NCI-H2107 (cell line): ENCODE measurements around the gene LDB2.
"Not testable (repeated sequence)": the region's sequence is repeated elsewhere in the genome, so short reads cannot be mapped to it uniquely, and the experiment has no call there.

Source experiments
- DNase-seq: peaks from one replicate; lab custom pipeline; 2025; lab: John Stamatoyannopoulos, UW

The LDB2 gene

DNA sequence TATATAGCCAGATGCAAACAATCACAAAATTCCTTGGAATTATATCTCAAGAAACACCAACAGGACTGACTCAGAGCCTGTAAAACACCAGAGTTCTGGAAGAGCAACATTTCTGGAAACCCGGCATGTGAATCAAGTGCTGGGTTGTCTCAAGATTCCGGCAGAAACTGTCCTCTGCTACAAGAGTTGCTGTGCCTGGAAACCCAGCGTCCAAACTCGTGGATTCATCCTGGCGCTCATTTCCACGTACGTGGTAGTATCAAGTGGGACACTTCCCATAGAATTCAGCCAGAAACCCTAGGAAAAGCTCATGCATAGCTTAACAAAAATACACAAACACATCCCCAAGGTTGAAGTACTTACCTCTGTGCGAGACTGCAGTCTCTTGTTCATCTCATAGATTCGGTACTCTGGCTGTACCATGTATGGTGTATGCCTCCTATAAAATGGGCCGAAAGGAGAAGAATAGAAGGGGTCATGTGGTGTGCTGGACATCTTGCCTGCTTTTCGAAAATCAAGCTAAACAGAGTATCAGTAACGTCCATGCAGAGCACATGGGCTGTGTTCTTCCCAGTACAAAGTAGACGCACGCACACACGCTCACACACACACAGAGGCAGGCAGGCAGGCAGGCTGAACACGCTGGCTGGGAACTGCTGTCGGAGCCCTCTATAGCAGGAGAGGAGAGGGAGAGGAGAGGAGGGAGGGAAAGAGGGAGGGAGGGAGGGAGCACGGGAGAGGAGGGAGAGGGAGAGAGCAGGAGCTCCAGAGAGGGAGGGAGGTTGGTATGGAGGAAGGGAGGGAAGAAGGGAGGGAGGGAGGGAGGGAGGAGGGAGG, at the start of gene LDB2:
Gene LDB2, minus strand, starts transcription at position 655 of the 837 bp plus-strand sequence.
- DNase-seq = no peak

DNA sequence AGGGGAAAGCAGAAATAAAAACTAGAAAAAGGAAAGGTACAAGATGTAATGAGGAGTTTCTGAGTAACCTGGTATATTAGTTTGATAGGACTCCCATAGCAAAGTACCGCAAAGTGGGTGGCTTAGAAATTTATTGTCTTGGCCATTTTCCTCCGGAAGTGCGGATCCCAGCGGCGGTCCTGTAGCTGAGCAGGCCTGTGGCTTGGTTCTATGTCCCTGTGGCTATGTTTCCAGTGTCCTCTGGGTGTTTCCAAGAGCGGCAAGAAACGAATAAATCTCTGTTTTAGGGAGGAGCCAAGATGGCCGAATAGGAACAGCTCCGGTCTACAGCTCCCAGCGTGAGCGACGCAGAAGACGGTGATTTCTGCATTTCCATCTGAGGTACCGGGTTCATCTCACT, 44.0 kb upstream of the LDB2 start:
- no peak for DNase-seq

DNA sequence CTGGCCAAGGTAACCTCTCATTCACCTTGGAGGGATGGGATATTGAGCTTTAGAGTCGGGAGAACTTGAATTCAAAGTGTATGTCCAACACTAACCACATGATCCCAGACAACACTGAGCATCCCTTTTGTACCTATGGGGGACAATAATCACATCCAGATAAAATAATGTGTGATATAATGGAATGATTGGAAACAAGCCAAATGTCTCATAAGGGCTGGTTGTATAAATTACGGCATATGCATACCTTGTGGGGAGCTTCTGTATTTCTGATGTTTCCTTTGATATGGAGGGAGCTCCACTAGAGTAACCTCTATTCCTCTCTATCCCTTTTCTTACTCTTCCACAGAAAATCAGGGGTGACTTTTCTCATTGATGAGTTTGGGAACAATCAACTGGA, 40.7 kb upstream of the LDB2 start:
- no peak for DNase-seq

DNA sequence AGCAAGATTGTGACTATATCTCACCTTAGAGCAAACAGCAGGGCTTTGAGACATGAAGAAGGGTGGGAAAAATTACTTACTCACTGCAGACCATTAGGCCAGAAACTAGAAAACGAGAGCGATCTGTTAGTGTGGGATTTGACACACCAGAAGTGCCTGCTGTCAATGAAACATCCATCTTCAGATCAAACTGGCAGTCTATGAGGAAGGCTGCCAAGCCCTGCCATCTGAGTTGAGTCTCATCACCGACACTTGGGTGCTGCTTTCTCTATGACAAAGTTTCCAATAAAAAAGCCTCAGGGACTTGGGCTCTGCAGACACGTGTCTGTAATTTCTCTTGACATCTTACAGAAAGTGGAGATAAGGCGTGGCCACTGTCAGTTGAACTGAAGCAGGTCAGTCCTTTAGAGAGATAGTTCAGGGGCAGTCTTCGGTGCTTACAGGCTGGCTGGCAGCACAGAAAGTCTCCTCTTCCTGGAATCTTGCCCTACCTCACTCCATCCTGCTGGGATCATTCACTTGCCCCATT, 40.1 kb upstream of the LDB2 start:
- DNase-seq = no peak

DNA sequence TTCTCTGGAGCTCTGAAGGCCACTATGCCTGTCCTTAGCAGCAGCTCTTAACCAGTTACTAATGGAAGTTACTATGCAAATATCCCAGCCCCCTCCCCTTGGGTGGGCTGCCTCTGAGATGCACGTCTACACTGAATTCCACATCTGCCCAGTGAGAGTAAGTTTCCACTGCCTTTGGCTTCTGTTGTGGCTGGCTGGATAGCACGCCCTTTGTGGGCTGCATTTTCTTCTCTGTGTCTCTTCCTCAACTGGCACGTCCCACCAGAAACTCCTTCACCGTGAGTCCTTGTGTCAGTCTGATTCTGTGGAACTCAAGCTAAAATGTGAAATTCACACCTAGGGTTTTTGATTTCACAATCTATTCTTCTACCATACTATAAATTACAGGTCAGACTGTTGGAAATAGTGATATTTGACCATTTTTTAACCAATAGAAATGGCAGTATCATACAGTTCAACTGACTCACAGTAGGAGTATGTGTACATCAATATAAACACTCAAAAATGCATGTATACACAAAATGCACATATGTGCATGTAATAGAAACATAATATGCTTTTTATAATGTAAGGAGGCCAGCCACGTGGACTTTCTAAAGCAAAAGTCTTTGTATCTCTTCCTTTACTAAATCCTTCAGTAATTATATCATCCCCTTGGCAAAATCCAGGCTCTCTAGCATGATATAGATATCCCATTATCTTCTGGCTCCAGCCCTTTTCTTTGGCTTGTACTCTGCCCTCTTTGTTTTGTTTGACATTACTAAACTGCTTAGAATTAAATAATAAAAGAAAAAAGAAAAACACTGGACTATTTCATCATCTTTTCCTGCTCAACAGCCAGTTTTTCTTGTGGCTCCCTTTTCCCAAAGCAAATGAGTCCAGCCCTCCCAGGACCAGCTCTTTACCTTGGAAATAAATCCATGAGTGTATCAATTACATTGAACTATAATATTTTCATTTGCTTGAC, 33.2 kb upstream of the LDB2 start:
- DNase-seq = no peak

DNA sequence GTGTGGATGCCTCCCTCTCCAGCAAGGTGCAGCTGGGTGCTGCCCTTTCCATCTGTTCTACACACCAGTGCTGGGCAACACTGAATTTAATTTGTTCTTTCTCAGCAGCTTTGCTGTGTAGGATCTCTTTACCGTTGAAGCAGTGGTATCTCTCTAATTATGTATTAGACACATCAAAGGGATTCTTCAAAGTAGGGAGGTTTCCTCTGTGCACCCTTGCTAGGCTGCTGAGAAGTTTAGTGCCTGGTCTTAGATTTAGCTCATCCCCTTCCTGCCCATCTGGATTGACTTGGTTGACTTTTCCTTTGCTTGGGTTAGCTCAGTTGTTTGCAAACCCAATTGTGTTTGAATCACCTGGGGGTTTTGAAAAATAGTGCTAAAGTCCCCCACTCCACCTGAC, 27.8 kb upstream of the LDB2 start:
- DNase-seq = no peak

DNA sequence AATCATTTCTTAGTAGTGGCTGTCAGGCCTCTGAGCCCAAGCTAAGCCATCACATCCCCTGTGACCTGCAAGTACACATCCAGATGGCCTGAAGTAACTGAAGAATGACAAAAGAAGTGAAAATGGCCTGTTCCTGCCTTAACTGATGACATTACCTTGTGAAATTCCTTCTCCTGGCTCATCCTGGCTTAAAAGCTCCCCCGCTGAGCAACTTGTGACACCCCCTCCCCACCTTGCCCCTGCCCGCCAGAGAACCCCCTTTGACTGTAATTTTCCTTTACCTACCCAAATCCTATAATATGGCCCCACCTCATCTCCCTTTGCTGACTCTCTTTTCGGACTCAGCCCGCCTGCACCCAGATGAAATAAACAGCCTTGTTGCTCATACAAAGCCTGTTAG, 20.3 kb upstream of the LDB2 start:
- not testable (repeated sequence) for DNase-seq

DNA sequence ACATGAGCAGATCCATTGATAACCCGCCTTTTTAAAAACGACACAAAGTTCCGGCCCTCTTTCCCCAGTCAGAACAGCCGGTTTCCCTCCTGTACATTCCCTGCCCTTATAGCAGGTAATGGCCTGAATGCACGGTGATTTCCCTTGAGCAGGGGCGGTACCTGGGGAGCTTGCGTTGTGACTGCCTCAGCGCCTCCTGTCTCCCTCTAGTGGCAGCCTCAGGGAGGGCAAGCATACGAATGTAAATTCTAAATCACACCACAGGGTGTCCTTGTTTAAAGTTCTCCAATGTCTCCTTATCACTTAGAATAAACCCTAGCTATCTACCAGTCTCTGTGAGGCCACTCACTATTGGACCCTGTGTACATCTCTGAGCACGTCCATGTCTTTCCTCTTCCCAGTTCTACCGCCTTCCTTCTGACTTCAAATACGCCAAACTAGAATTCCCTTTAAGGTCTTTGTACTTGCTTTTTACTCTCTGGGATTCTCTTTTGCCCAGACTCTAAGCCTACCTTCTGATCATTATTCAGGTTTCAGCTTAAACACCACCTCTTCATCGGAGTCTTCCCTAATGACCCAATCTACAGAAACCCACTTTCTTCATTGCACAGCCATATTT, 18.4 kb upstream of the LDB2 start:
- DNase-seq = peak; percentile 13

DNA sequence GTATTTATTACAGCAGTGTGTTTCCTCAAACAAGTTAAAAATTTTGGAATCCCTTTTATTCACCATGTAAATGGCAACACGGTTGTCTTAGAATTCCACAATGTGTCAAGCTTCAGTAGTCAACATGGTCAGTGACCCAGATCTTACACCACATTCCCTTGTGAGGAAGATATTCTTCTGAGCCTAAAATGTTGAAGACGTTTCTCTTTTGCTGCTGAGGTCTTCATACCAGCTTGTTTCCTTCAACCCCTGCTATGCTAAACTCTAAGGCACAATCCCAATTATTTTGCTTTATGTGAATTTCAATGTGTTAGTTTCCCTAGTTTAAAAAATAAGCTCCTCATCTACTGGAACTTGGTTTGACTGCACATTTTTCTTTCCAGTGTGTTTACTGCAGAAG, 17.6 kb upstream of the LDB2 start:
- no peak for DNase-seq

DNA sequence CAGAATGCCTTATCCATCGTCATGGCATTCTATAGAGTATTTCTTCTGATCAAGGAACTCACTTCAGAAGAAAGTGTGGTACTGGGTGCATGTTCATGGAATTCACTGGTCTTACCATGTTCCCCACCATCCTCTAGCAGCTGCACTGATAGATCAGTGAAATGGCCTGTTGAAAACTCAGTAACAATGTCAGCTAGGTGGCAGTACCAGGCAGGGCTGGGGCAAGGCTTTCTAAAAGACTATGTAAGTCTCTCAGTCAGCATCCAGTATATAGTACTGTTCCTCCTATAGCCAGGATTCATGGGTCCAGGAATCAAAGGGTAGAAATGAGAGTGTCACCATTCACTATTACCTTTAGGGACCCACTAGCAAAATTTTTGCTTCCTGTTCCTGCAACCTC, 15.8 kb upstream of the LDB2 start:
- no peak for DNase-seq

DNA sequence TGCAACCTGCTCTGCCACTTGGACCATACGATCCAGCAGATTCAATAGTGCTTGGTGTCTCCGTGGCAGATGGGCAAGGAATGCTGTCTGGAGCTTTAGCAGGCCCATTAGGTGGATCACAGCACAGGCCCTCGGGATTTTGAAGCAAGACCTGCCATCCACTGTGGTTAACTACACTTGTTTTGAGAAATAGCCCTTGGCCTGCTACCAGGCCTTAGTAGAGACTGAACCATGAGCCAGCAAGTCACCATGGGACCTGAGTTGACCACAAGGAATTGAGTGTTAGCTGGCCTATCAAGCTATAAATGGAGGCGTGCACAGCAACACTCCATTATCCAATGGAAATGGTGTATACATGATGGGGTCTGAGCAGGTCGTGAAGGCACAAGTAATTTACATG, 14.5 kb upstream of the LDB2 start:
- DNase-seq = no peak

DNA sequence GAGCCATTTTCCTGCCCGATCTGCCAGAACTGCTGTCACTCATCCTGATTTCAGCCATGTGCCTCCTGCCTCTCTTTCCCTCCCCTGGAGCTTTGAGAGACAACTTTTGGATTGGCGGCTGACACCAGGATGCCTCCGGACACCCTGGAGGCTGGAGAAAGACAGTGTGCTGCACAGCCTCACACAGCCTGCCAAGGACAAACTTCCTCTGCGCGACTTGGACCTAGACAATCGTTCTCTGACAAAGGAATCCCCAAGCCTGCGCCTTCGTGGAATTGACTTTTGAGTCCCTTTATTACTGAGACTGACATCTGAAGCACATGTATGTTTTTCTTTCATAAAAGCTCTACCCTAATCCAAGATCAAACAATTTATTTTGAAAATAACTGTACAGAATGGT, 10.8 kb upstream of the LDB2 start:
- DNase-seq = no peak

DNA sequence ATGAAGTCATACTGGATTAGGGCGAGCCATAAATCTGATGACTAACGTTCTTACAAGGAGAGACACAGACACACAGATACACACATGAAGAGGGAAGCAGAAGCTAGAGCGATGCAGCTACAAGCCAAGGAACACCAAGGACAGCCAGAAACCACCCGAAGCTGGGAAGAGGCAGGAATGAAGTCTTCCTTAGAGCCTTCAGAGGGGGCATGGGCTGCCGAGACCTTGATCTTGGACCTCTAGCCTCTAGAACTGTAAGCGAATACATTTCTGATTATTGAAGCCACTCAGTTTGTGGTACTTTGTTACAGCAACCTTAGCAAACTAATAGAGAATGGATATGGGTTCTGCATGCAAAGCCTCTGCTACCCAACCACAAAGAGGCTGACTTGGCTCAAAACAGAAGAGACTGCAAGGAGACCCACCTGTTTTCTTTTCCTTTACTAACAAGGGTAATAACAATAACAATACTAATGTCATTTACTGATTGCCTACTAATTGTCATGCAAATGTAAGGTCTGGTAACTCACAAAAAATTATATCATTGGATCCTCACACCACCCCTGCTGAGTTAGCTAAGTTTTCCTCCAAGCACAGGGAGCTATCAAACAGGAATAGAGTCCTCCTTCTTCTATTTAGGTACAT, 10.1 kb upstream of the LDB2 start:
- DNase-seq = no peak

DNA sequence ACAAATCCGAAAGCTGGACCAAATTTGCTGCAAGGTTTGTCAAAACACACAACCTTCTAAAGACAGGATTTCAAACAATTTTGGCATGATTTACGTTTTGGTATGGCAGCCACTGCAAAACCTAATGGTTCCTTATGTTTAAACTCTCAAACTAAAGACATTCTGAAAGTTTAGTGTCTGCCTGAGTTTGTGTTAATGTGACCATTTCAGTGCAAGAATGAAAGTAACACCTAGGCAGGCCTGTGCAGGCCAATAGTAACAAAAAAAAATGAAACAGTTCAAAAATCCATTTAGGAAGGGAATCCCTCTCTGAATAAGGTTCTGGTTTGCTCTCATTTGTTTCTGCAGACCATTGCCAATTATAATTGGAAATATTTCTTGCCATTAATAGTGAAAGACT, 1.9 kb upstream of the LDB2 start:
- DNase-seq = no peak

DNA sequence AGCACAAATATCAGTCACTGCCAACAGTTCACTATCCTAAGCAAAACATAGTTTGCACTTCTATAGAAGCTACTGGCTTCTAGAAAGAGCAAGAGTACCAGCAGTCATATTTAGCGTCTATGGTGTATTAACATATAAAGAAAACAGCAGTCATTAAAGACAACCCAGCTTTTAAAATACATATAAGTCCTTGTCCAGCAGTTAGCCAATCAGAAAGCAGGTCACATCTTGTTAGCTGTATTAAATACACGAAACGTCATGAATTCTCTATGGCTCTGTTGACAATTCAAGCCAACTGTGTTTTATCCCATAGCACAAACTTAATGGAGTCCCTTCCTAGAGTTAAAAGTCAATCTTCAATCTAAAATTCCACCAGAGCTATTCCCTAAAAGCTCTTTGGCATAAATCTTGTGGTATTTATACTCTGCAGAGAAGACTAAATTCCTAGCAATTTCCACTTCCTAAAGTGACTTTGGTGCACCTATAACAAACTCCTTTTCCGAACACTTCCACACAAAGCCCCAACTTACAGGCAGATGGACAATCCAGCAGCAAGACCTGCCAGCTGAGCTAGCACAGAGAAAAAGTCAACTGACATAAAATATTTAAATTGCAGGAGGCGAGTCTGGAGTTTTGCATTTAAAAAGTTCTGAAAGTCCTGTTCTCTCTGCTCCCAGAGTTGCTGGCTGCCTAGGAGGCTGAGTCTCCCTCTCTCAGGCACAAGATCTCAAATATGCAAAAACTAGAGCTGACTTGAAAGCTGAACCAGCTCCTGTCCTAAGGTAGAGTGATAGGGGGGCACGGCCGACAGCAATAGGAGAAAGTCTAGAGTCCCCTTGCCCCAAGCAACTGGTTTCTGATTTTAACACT, 1.3 kb downstream of the LDB2 start:
- no peak for DNase-seq

DNA sequence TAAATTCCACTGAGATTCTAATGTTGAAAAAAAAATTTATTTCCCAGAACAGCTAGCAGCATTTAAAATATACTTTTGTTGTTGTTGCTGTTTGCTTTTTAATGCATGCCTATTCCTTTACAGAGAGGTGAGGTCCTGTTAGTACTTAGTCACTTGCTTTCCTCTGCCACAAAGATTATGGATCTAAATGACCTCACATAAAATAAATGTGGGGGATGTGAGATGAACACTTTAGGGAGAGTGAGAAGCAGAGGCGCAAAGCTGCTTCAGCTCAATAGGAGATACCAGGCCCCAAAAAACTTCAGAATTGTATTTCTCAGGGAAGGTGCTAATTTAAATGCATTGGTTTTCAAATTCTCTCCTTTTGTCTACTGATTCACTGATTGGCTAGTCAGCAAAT, 4.0 kb downstream of the LDB2 start:
- no peak for DNase-seq

DNA sequence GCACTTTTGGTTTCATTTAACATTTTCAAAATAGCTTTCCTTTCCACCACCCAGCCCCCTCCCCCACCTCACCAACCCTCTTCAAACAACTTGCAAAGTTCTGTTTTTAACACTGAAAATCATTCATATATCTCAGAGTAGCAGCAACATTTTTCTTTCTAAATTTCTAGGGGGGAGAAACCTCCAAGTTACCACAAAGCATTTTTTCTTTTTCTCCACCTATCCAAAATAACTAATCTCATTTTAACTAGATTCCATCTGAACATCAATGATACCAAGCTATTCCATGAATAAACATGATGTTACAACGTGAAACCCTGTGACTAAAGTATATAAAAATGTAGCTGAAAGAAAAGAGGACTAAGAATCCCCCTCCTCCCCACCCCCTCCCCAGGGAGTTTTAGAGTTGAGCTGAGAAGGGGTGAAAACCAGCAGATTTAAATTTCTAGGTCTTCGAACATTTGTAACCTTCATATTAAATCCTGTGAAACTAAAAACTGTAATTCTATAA, 5.2 kb downstream of the LDB2 start:
- no peak for DNase-seq

DNA sequence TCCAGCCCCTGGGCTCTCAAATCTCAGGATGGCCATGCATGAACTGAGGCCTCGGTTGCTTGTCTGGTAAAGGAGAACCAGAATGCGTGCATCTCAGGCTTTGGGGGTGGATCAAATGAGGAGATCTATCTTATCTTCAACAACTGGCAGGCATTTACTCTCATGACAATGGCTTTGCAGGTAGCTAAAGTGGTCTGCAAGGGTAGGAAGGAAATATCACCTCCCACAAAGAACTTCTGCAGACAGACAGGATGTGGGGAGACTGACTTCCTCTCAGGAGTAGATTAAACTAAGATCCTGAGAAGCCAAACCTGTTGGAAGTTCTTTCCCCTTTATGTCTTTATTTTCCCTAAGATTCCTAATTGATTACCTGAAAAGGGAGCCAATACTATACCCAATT, 7.8 kb downstream of the LDB2 start:
- DNase-seq = no peak

DNA sequence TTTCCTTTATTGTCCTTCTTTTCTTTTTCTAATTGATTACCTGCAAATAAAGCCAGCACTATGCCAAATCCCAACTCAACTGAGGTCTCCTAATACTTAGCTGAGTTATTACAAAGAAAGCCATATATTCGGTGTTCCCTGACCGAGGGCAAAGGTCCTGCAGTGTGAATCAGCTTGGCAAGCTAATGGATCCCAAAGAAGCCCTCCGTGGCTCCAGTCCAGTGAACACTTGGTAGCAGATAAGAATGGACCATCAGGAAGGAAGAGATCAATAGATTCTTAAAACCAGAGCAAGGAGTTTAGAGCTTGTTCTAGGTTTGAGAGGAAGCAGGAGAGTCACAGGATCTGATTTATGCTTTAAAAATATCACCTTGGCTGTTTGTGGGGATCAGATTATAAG, 8.5 kb downstream of the LDB2 start:
- no peak for DNase-seq

DNA sequence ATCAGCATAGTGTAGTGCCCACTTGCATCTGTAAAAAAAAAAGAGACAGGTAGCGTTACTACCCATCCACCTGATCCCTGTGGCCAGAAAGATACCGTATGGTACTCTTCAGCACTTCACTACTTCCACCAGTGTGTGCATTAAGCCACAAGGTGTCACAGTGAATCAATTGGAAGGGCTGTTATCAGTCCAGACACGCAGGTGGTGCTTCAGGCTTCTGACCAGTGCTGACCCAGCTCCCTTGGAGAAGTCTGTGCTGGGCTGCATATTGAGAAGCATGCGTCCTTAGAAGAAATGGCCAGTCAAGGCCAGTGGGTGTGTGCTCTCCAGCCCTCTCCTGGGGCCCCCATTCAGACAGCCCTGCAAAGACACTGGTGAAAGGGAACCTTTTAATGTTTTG, 10.6 kb downstream of the LDB2 start:
- DNase-seq = no peak
